Heart left ventricle (tissue), 16 donors: ENCODE results near the gene PRKCB. TPM values are rescaled to one million over a fixed set of nuclear protein-coding genes. Genes with fewer than 3 reads are reported as not detected.

Experiments used
- ATAC-seq, 4 donors: fragments of 200-7000 bp; cut with Tn5 transposase; one replicate each; pipeline ENCODE4 v1.9.1; 2020 to 2022; ENCODE audit warnings: moderate library complexity in 4 of 4, mild to moderate bottlenecking in 3 of 4, moderate number of reproducible peaks in 1 of 4
- DNase-seq, 5 donors: peaks; one replicate each; pipeline ENCODE4 v3.0.0-alpha.2; 2020
- H3K27ac ChIP-seq, 12 donors: fragments of 200-600 bp; sonication (generic) in 4 of 12; one replicate each; pipeline versions ENCODE4 v1.5.0 to v1.8.0; 2016 to 2022; ENCODE audit warnings: mild to moderate bottlenecking in 2 of 12
- H3K27me3 ChIP-seq, 9 donors: fragments of 200-600 bp; sonication (generic) in 2 of 9; one replicate each; pipeline versions ENCODE4 v1.5.1 to v1.8.0; 2016 to 2022; ENCODE audit warnings: mild to moderate bottlenecking in 3 of 9
- H3K36me3 ChIP-seq, 9 donors: fragments of 200-600 bp; sonication (generic) in 2 of 9; one replicate each; pipeline versions ENCODE4 v1.5.0 to v1.8.0; 2018 to 2022; ENCODE audit warnings: mild to moderate bottlenecking in 2 of 9
- H3K4me1 ChIP-seq, 12 donors: fragments of 200-600 bp; sonication (generic) in 4 of 12; one replicate each; pipeline versions ENCODE4 v1.5.0 to v1.8.0; 2016 to 2022; ENCODE audit warnings: mild to moderate bottlenecking in 3 of 12
- H3K4me3 ChIP-seq, 12 donors: fragments of 200-600 bp; sonication (generic) in 4 of 12; one replicate each; pipeline versions ENCODE4 v1.5.0 to v1.8.0; 2017 to 2022; ENCODE audit warnings: mild to moderate bottlenecking in 9 of 12, moderate library complexity in 4 of 12
- H3K9me3 ChIP-seq, 12 donors: fragments of 200-600 bp; sonication (generic) in 4 of 12; one replicate each; pipeline versions ENCODE4 v1.5.0 to v1.8.0; 2016 to 2022; ENCODE audit warnings: mild to moderate bottlenecking in 1 of 12
- CTCF ChIP-seq, 12 donors: fragments of 200-600 bp; sonication (generic) in 4 of 12; IDR thresholded peaks; one replicate each; pipeline versions ENCODE4 v1.5.0 to v1.8.0; 2018 to 2022; ENCODE audit warnings: antibody characterized with exemption in 12 of 12, mild to moderate bottlenecking in 5 of 12
- POLR2A ChIP-seq, 2 donors: fragments of 450-650 bp; IDR thresholded peaks; one replicate each; pipeline ENCODE4 v1.6.1; 2017; ENCODE audit warnings: antibody characterized with exemption in 2 of 2, mild to moderate bottlenecking in 2 of 2, moderate library complexity in 2 of 2
- WGBS, 4 donors: extraction: QIAGEN DNeasy Blood & Tissue Kit in 2 of 4; methylation state at CpG; one replicate each; pipeline versions ENCODE4 v1.1.5 to v1.1.7; 2013 to 2018; 5-methylcytosine and 5-hydroxymethylcytosine counted together
- intact Hi-C, 10 donors: fragments of 100-400 bp; cut with DNase I; formaldehyde crosslinking; loops; one replicate each; pipeline versions ENCODE4 v1.11.1 to v1.14.2; 2022
- polyA plus RNA-seq, 2 donors: library from polyadenylated mRNA; stranded (reverse); fragments of 200-250 nt; gene quantifications; one replicate each; pipeline ENCODE4 v1.2.3, GENCODE V29; 2013
- total RNA-seq, 9 donors: library from RNA; depleted of rRNA in 2 of 9; stranded (reverse); fragments of >200 nt in 2 of 9; fragmentation: NEBNext Ultra II Directional in 3 of 9; extraction: Animal tissue kit (Norgen Biotek cat#: 25700) in 3 of 9; gene quantifications; one replicate each; pipeline versions ENCODE4 v1.1.0 to v1.2.4, GENCODE V29; 2016 to 2023
- donor health status: ischemic (EF 13 %, LVEDD 7.1; RV severe dilation, severe dysfunction).
- donor health status: healthy with polysubstance abuse.
- donor health status: DM: no; HTN: yes; CAD: no.
- donor health status: DM: no; HTN: no; CAD: no.
- donor health status: ischemic (EF 25% LVEDD 6.9; RV normal size, moderate dysfunction).
- donor health status: ischemic (EF 25% LVEDD 5.7; RV mildly dilated, moderate dysfunction).
- donor health status: healthy.
- donor health status: DM: yes; HTN: yes; CAD: no.
- donor health status: ischemic (EF 35%, LVEDD 5.7; RV mildly dilated, moderate dysfunction).
- donor health status: nonischemic (EF 11% LVEDD 7.7; RV severe dilation, severe dysfunction).
- donor health status: DM: yes; HTN: yes; CAD: no.
- donor health status: PGD.
- donor health status: ischemic (EF 29% LVEDD 5.4; RV normal size, mild dysfunction).
- donor health status: nonischemic (EF 23%, LVEDD 6.1; RV moderate dilation, normal function).

PRKCB gene
- total and polyA plus RNA-seq, 11 donors: 0.30 to 18.4 (median 1.7) TPM

DNA sequence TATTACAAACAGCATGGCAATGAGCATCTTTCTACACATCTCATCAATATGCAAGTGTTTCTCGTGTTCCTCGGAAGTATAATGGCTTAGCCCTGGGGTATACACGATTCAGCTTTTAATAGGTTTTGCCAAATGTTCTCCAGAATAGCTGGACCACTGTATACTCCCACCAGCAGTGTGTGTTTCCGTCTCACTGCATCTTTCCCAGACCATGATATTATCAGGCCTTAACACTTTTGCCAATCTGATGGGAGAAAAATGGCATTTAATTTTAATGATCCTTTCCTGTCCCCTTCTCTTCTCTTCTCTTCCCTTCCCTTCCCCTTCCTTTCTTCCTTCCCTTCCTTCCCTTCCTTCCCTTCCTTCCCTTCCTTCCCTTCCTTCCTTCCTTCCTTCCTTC is 30.8 kb downstream of the PRKCB start:
- 73 to 82% (median 82%) methylated on average over 4 of the region's 4 CpGs for WGBS, 4 donors

DNA sequence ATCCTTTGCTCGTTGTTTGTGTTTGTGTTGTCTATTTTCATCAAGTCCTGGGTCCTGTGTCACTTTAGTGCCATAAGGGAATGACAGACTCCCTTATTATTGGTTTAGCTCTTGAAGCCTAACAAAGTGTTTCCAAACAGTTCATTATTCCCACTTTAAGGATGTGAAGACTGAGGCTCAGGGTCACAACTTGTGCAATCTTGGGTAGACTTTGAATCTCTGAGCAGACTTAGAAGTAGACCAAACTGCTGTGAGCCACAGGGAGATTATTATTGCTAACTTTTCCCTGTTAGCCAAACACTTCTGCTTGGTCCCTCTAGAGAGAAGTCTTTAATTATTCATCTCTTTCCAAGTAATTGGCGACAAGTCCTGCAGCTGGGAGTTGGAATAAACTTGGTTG is 31.8 kb downstream of the PRKCB start:
- 74 to 84% (median 80%) methylated on average over 2 of the region's 2 CpGs for WGBS, 4 donors
- ATAC-seq: no peak
- no peak for TF ChIP-seq CTCF (IDR thresholded peaks at IDR 0.05)
- TF ChIP-seq POLR2A (IDR thresholded peaks at IDR 0.05): no peak
- Histone ChIP-seq H3K27me3 (peaks cover 0 to 48% (median 0%) of the 10 kb centered on the region in 9 donors), H3K9me3 (no peaks in the 10 kb centered on the region), H3K27ac (no peak overlapping the region), H3K4me3 (no peak overlapping the region), H3K36me3 (no peaks in the 10 kb centered on the region), H3K4me1 (peaks cover 0 to 57% (median 0%) of the 10 kb centered on the region in 12 donors)
- DNase-seq: no peak
- intact Hi-C loops: no loop called here

More for the DNA sequence above, 30.8 kb downstream of the PRKCB start:
- ATAC-seq (no peak), DNase-seq (no peak)
- Histone ChIP-seq H3K4me1 (peaks cover 0 to 58% (median 0%) of the 10 kb centered on the region in 12 donors), H3K9me3 (no peaks in the 10 kb centered on the region), H3K27me3 (peaks cover 0 to 48% (median 0%) of the 10 kb centered on the region in 9 donors), H3K36me3 (no peaks in the 10 kb centered on the region), H3K27ac (no peak overlapping the region), H3K4me3 (no peak overlapping the region)
- intact Hi-C loops: no loop called here
- TF ChIP-seq CTCF (IDR thresholded peaks at IDR 0.05) (no peak), POLR2A (IDR thresholded peaks at IDR 0.05) (no peak)

DNA sequence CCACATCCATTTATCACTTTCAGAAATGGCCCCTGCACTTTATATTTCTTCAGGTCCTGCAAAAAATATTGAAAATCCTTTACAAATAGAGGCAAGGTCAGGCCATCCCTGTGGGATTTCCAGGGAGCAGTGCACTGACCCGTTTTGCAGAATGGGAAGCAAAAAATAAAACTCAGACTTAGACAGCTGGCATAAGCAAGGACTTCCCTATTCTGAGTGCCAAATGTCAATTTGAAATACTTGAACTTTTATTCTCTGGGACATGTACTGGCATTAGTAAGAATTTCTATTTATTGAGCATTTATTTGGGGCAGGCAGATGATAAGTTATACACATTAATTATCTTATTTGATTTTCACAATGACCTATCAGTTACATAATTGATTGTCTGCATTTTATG is 32.4 kb downstream of the PRKCB start:
- intact Hi-C loops: no loop called here
- 21 to 50% (median 28%) methylated on average over 1 of the region's 1 CpG for WGBS, 4 donors

GRCh38 chr16:23869052-23869451 is 33.3 kb downstream of the PRKCB start:
- no peak for TF ChIP-seq CTCF (IDR thresholded peaks at IDR 0.05)
- TF ChIP-seq POLR2A (IDR thresholded peaks at IDR 0.05): no peak
- WGBS, 4 donors: 51 to 69% (median 59%) methylated on average over 5 of the region's 5 CpGs
- intact Hi-C loops: no loop called here
- peaks cover 0 to 40% (median 0%) of the 10 kb centered on the region in 9 donors for H3K27me3 ChIP-seq
- peaks cover 0 to 53% (median 0%) of the 10 kb centered on the region in 12 donors for H3K4me1 ChIP-seq
- no peak overlapping the region for H3K4me3 ChIP-seq
- H3K9me3 ChIP-seq: no peaks in the 10 kb centered on the region
- ATAC-seq: no peak
- no peaks in the 10 kb centered on the region for H3K36me3 ChIP-seq
- no peak overlapping the region for H3K27ac ChIP-seq
- DNase-seq: no peak

More for the DNA sequence above, 32.4 kb downstream of the PRKCB start:
- Histone ChIP-seq H3K27me3 (peaks cover 0 to 48% (median 0%) of the 10 kb centered on the region in 9 donors), H3K9me3 (no peaks in the 10 kb centered on the region), H3K36me3 (no peaks in the 10 kb centered on the region), H3K4me3 (no peak overlapping the region), H3K27ac (no peak overlapping the region), H3K4me1 (peaks cover 0 to 54% (median 0%) of the 10 kb centered on the region in 12 donors)
- no peak for TF ChIP-seq POLR2A (IDR thresholded peaks at IDR 0.05)
- no peak for TF ChIP-seq CTCF (IDR thresholded peaks at IDR 0.05)
- DNase-seq: no peak
- ATAC-seq: no peak
